GM18502 (cell line): ENCODE data around the gene MS4A7.
"Not testable (repeated sequence)": the region's sequence is repeated elsewhere in the genome, so short reads cannot be mapped to it uniquely, and the experiment has no call there.

Experiments used
- ATAC-seq: cut with Tn5 transposase; IDR thresholded peaks from one replicate; pipeline ENCODE4 v1.9.1; 2021; ENCODE audit warnings: mild to moderate bottlenecking; ENCODE audit not compliant: unreplicated experiment, poor library complexity

Gene MS4A7

GRCh38 chr11:60378354-60378753 lies at the start of gene MS4A7:
MS4A7 (plus strand) TSS chr11:60378532; CDS start chr11:60383142, 4,610 bp downstream.
- peak; percentile 91 for ATAC-seq

GRCh38 chr11:60332846-60333245 lies 45.5 kb upstream of the MS4A7 start:
- no peak for ATAC-seq

GRCh38 chr11:60334005-60334620 lies 44.2 kb upstream of the MS4A7 start:
- peak; percentile 53 for ATAC-seq

- no peak for ATAC-seq
Measured at GRCh38 chr11:60336767-60337391, 41.5 kb upstream of the MS4A7 start.

GRCh38 chr11:60338053-60338452 lies 40.3 kb upstream of the MS4A7 start:
- no peak for ATAC-seq

GRCh38 chr11:60339356-60339755 lies 39.0 kb upstream of the MS4A7 start:
- ATAC-seq = no peak

- ATAC-seq = no peak
Measured at GRCh38 chr11:60343094-60343704, 35.1 kb upstream of the MS4A7 start.

- ATAC-seq = no peak
Measured at GRCh38 chr11:60344146-60344545, 34.2 kb upstream of the MS4A7 start.

- ATAC-seq = peak; percentile 58
Measured at GRCh38 chr11:60345489-60345888, 32.8 kb upstream of the MS4A7 start.

- ATAC-seq = no peak
Measured at GRCh38 chr11:60347084-60347797, 31.1 kb upstream of the MS4A7 start.

GRCh38 chr11:60348116-60348515 lies 30.2 kb upstream of the MS4A7 start:
- no peak for ATAC-seq

- no peak for ATAC-seq
Measured at GRCh38 chr11:60349990-60350389, 28.3 kb upstream of the MS4A7 start.

GRCh38 chr11:60357771-60358170 lies 20.6 kb upstream of the MS4A7 start:
- ATAC-seq = no peak

GRCh38 chr11:60360621-60361020 lies 17.7 kb upstream of the MS4A7 start:
- no peak for ATAC-seq

- ATAC-seq = no peak
Measured at GRCh38 chr11:60362241-60362640, 16.1 kb upstream of the MS4A7 start.

- ATAC-seq = peak; percentile 64
Measured at GRCh38 chr11:60363542-60364470, 14.5 kb upstream of the MS4A7 start.

- not testable (repeated sequence) for ATAC-seq
Measured at GRCh38 chr11:60366262-60366904, 11.9 kb upstream of the MS4A7 start.

GRCh38 chr11:60367009-60367408 lies 11.3 kb upstream of the MS4A7 start:
- peak; percentile 85 for ATAC-seq

GRCh38 chr11:60367896-60368295 lies 10.4 kb upstream of the MS4A7 start:
- ATAC-seq = no peak
